ENCODE data around the gene RNF41.
A peak's percentile ranks its signal among the peaks of the same experiment; 100 is the strongest.
"Not testable (repeated sequence)": the region's sequence is repeated elsewhere in the genome, so short reads cannot be mapped to it uniquely, and the experiment has no call there.

The RNF41 gene

DNA sequence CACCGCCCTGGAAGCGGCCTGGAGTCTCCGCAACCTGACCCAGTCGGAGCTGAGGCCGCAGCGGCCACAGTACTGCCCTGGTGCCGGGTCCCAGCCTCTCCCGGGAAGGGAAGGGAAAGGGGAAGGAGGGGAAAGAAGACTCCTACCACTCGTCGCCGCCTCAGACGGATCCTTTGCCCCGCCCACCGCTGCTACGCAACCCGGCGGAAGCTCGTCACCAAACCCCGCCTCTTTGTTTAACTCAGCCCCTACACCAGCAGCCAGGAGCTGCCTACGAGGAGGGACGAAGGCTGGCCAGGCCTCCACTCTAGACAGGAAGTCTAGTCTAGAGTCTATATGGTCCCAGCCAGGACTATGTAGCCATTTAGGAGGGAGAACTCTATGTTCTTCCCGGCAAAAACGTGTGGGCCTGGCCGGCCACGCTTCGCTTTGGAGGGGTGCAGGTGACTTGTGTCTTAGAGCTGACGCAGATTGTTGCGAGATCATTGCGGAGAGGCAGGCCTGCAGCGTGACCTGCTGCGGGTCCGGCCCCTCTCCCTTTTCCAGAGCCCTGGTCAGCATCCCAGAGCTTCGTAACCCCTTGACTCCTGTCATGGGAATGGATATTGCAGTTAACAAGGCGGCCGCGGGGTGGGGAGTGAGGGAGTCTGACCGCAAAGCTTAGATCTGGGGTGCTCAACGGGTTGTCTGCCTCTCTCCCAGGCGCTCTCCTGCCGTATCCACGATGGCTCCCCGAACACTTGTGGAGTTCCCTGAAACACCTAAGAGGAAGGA lies at the start of gene RNF41:
RNF41 (minus strand) TSS at position 166 of the 774 bp plus-strand sequence. CDS start 7,875 bp downstream, outside the sequence.
- DNase-seq: peak; percentile 92

DNA sequence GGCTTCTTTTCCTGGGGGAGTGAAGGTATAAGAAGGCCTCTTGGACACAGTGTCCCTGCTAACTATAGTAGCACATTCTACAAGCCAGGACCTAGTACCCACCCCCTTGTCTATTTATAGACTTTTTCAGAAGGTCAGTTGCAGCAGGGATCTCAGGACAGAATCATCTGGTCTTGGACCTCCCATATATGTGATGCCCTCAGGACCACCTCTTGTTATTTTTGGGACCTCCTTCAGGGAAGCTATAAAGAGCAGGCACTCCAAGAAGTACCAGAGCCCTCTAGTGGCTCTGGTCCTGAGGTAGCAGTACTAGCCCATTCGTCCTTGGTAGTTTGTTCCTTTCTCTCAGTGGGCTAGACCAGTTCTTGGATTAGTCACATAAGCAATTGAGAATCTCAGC lies 49.3 kb upstream of the RNF41 start:
- no peak for DNase-seq

DNA sequence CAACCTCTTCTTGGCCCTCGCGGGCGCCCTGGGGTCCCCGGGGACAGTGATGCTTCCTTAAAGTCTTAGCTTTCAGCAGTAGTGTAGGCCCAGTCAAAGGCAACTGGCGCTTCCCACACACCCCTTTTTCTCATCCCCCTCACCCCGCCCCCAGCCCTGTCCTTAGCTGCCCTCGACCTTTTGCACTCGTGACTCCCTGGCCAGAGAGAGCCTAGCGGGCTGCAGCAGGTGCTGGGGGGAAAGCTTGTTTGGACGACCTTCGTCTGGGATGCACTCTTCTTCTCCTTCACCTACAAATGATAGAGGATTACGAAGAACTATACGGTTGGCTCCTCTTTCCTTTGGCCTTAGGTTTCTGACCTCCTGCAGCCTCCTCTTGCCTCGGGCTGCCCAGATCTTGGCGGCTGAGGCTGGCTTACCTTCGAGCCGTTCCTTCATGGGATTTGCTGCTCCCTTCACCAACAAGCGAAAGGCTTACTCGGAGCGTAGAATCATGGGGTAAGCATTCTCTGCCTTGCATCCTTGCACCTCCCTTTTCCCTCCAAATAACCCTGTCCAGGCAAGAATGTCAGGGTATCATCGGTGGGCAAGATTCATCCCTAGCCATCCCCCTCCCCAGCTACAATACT lies 45.8 kb upstream of the RNF41 start:
- DNase-seq: no peak

DNA sequence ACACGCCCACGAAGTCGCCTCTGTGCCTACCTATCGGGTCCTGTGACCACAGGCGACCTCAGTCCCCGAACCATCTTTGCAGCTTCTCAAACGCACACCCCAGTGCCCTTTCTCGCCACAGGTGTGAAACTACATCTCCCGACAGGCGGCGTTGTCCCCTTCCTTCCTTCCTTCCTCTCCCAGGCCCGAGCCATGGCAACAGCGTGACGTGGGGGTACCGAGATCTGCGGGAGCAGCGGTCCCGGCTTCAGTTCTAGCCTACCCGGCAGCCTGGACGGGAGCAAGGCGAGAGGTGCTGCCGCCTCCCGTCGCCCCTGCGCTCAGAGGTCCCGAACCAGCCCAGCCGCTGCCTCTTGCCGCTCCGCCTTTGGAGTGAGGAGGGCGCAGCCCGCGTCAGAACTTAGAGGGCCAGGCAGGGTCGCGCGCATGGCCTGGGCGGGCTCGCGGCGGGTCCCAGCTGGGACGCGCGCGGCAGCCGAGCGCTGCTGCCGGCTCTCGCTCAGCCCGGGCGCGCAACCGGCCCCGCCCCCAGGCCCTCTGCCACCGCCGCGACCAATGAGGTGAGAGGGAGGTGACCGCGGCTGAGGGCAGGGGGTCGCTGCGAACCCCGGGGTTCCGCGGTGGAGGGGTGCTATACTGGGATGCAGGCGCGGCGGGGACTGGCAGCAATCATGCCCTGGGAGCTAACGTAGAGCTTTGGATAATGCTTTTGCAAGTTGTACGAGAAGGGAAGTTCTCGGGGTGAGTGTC lies 45.1 kb upstream of the RNF41 start, which contains the start of gene COQ10A:
COQ10A (plus strand) TSS at position 250 of the 750 bp plus-strand sequence; CDS start at position 427, 177 bp downstream.
- DNase-seq: peak; percentile 88

DNA sequence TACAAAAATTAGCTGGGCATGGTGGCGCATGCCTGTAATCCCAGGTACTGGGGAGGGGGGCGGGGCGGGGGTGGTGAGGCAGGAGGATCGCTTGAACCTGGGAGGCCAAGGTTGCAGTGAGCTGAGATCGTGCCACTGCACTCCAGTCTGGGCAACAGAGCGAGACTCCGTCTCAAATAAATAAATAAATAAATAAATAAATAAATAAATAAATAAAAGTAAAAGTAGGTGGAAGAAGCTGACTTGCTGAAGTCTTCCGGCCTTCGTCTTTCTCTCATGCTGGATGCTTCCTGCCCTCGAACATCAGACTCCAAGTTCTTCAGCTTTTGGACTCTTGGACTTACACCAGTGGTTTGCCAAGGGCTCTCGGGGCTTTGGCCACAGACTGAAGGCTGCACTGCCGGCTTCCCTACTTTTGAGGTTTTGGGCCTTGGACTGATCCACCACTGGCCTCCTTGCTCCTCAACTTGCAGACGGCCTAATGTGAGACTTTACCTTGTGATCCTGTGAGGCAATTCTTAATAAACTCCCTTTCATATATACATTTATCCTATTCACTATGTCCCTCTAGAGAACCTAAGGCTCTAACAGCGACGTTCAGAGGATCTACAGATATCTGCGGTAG lies 44.5 kb upstream of the RNF41 start:
- DNase-seq: not testable (repeated sequence)

DNA sequence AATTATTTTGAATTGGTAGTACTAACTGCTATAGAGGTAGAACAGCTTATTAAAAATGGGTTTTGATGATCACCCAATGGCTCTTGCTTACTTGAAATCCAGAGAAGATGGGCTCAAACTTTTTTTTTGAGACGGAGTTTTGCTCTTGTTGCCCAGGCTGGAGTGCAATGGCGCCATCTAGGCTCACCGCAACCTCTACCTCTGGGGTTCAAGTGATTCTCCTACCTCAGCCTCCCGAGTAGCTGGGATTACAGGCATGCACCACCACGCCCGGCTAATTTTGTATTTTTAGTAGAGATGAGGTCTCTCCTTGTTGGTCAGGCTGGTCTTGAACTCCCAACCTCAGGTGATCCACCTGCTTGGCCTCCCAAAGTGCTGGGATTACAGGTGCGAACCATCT lies 41.2 kb upstream of the RNF41 start:
- DNase-seq: not testable (repeated sequence)

DNA sequence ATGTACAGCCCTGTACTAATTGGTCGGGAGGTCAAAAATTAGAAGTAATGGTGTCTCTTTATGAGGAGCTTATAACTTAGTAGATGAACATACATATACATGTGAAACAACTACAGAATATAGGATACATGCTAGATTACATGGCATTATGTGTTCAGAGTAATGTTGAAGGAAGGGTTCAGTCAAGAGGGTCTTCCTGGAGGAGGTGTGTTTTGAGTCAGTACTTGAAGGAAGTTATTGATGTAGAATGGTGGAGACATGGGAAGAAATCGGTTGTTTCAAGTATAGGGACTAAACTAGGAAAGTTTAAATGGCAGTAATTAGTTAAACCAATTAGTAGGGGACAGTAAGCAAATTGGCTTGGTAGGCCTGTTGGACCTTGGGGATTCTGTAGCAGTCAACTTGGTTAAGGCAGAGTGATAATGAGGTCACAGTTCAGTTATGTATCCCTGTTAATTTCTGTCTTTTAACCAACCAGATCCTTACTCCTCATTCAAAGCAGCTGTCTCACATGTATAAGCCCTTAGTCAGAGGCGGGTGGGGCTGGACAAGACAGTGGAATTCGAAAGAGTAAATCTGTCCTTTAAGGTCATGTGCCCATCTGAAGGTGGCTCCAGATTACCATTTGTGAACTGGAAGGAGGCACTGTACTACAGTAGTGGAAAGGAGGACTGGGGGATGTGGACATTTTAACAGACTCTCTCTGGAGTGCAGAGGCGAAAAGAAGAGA lies 39.9 kb upstream of the RNF41 start:
- DNase-seq: no peak

DNA sequence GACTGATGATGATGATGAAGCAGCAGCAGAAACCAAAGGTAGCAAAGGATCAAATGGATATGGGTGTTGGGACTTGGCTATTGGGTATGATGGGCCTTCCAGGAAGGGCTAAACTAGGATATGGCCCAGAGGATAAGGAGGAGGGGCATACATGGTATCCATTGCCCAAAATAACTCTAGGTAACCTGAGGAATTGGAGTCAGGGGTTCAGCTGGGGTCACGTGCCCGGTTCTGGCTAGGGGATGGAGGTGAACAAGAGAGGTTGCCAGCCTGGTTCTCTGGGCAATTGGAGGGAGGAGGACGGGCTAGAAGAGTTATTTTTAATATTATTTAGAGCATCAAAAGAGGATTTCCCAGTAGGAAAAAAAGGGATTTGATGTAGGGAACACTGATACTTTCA lies 39.2 kb upstream of the RNF41 start:
- DNase-seq: no peak

DNA sequence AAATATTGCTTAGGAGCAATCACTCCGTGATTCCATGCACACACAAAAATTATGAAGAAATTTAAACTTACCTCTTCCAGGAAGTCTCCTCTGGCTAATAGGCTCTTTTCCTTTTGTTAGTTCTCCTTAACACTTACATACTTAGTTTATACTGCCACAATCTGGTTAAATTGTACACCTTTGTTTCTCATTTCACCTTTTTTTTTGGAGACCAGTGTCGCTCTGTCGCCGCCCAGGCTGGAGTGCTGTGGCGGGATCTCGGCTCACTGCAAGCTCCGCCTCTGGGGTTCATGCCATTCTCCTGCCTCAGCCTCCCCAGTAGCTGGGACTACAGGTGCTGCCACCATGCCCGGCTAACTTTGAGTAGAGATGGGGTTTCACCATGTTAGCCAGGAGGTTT lies 38.7 kb upstream of the RNF41 start:
- DNase-seq: no peak

DNA sequence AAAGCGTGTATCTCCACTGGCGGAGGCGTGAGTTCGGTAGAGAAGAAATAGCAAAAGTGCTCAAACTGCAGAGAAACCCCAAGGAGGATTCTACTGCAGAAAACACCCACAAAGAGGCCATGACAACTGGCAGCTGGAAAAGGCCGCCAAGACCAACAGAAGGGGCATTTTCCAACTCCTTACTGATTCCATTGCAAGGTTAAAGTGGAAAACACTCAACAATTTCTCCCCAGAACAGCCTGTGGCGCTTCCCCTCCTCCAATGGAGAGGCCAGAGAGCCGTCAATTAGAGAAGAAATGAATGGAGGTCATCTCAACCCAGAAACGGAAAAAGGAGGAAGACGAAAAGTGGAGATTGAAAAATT lies 37.1 kb upstream of the RNF41 start:
- DNase-seq: no peak

DNA sequence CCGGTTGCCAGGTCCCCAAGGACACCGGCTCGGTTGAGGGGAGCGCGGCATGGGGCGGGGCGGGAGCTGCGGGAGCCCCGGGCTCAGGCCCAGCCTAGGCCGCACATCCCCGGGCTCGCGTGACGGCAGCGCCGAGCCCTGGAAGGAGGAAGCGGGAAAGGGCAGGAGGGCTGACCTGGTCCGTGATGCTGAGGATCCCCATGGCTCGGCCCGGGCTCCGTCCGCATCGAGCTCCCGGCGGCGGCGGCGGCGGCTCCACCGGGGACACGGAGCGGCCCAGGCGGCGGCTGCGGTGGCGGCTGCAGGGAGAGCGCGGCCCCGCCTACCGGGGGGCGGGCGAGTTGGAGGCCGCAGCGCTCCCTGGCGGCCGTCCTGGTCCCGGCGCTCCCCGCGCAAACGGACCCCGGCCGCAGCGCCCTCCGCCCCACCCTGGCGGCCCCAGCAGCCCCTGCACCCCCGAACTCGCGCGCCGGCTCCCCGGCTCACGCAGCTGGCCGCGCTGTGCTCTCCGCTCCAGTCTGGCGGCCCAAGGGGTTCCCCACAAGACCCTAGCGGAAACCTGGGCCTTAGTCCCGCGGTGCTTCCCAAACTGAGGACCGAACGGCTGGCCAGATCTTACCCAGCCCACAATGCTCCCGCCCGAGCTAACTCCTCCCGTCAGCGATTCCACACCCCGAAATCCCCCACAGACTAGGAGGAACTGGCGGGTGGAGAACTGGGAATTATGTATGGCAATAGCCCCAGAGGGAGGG lies 36.5 kb upstream of the RNF41 start, which contains the start of gene ANKRD52:
ANKRD52 (minus strand) TSS at position 317 of the 752 bp plus-strand sequence; CDS start at position 202, 115 bp downstream.
- DNase-seq: peak; percentile 64

DNA sequence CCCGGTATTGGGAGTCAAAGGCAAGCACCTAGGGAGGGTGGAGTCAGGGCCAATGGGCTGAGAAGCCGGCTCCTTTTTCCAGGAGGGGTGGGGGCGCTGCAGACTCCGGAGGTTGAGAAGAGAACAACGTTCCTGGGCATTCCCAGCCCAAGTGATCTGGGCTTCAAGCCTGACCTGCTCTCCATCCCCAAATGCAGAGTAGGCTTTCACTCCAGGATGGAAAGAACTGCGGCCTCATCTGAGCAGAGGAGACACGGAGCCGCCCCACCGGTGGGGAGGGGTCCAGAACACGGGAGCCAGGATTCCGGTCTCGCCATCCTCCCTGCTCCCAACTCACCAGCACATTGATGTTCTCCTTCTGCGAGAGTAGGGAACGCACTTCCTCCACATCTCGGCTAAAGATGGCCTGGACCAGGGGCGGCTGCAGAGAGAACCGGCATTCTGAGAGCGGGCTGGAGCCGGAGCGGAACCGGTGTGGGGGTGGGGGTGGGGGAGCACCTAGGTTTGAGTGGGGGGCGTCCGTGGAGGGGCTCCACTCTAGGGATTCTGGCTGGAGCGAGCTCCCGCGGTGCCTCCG lies 35.9 kb upstream of the RNF41 start:
- peak; percentile 36 for DNase-seq

DNA sequence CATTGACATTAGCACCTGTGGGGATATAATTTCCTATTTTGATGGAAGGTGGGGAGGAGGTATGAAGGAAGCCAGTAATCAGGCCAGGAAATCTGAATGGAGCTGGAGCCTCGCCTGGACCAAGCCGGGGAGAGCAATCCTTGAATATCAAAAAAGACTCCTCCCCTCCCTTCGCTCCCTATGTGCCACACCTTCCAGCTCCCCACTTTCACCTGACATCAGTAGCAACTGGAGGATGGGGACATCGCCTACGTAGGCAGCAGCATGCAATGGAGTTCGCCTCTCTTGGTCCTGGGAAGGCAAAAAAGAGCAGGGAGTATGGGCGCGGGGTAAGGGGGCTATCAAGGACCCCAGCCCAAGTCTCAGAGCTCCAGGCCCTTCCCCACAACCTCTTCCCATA lies 35.3 kb upstream of the RNF41 start:
- no peak for DNase-seq

DNA sequence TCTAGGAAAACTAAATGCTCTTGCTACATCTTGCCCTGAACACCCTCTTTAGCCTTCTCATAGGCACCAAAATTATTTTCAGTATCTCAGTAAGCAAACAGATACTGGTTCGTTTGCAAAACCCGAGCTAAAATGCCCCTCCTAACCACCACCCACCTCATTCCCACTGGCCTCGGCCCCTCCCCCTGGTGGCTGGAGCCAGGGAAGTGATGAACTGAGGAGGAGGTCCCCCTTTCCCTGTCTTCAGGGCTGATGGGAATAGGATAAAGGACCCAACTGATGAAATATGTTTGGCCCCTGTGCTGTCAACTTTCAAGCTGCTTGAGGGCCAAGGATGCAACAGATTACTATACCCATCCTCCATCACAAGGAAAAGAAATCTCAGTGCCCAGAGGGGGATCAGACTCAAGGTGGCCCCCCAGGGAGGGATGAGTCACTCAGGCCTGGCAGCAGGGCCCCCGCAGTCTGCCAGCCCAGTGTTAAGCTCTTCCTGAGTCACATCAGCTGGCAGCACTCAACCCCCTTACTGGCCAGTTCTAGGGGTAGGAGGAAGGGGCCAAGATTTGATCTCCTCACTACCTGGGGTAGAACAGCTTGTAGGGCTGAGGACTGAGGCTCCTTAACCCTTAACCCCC lies 34.7 kb upstream of the RNF41 start:
- no peak for DNase-seq

DNA sequence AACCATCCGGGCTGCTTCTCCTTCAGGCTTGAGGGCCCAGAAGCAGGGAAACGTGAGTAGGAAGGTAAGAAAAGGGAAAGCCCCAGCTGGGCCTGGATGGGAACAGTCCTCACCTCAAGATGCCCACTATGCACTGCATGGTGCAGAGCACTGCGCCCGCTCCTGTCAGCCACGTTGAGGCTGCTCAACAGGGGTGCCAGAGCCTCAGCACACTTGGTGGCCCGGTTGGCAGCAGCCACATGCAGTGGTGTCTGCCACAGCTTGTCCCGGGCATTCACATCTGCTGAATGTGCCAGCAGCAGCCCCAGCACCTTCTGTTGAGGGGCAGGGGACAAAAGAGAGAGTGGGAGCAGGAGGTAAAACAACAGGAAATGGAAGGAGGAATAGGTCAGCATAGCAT lies 33.9 kb upstream of the RNF41 start:
- DNase-seq: no peak

DNA sequence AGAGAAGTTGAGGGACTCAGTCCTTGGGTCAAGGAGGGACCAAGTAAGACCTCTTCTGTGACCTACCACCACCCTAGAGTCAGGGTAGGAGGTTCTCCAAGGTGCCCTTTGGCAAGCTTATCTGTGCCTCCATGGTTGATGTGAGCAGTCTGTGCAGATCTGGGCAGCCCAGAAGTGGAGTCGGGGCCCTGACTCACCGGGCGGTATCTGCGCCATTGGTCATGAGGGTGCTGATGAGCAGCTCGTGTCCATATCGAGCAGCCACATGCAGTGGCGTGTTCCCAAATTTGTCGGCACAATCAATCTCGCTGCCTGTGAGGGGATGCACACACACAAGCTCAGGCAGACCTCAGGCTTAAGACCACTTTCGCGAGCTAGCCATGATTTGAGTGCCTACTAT lies 31.4 kb upstream of the RNF41 start:
- DNase-seq: no peak

DNA sequence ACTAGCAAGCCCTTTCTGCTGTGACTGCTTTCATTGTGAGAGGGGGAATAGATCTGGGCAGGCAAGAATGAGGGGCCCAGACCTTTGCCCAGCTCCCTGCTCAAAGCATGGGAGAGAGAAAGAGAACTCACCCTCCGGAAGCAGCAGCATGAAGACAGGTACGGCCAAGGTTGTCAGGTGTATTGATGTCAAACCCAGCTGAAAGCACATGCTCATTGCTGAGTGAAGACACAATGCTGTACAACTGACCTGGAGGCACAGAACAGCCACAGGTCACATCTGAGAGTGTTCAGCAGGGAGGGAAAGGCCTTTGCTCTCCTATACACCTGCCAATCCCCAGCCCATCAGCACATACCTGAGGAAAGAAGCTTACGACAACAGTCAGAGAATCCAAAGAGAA lies 30.9 kb upstream of the RNF41 start:
- no peak for DNase-seq

DNA sequence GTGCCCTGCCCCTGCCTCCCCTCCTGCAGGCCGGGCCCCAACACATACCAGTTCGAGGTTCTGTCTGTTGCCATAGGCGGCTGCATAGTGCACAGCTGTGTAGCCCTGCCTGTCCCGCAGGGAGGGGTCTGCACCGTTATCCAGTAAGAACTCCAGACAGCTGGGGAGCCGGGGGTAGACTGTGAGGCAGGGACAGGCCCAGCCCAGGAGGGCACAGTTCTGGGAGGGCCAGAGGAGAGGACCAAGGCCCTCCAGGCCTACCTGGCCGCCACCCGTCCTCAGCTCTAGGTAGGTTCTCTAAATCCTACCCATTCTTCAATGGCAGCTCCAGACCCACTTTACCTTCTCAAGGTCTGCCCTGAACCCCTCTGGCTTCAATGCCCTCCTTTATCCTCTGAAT lies 27.0 kb upstream of the RNF41 start:
- DNase-seq: no peak

DNA sequence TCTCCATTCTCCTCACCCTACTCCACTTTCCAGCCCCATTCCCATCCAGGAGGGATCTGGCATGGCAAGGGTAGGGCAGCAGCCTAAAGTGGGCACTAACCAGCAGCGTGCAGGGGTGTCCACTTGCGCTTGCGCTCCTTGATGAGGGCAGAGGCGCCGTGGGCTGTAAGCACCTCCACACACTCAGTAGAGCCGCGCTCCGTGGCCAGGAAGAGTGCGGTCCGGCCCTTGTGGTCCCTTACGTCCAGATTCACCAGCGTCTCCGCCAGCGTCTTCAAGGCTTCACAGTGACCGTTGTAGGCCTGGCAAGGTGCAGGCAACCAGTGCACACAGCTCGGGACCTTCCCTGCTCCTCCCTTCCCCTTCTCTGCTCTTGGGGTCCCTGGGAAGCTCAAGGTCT lies 26.2 kb upstream of the RNF41 start:
- no peak for DNase-seq

DNA sequence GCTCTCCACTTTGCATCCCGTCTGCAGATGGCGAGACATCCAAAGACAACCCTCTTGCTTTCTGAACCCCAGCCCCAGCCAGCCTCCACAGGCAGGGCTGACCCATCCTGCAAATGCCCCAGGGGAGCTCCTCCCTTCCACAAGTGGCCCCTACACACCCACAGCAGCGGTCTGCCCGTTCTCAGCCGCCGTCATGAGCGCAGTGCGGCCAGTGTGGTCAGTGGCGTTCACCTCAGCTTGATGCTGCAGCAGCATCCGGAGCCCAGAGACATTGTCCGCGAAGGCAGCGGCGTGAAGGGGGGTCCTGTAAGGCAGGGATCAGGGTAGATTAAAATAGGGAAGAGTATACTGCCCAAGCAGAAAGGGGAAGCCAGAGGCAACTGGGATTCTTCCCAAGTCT lies 22.8 kb upstream of the RNF41 start:
- DNase-seq: no peak

DNA sequence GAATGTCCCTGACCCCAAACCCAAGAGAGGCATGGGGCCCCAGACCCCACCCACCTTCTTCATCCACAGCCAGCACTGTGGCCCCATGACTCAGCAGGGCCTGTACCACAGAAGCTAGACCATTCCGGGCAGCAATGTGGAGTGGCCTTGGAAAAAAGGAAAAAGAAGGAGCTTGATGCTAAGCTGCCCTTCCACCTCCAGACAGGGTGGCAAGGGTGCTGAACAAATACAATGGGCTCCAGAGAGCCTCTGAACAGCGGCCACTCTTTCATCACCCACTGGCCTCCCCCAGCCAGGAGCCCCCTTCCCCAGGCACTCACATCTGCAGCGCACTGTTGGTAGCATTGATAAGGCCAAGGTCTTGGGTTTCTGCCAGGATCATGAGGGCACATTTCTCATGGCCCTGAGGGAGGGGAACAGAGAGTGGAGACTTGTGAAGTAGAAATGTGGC lies 22.0 kb upstream of the RNF41 start:
- no peak for DNase-seq
